ENCODE data around the gene INTS6L. TPM values are rescaled to one million over a fixed set of nuclear protein-coding genes. Genes with fewer than 3 reads are reported as not detected.
"Not testable (repeated sequence)": the region's sequence is repeated elsewhere in the genome, so short reads cannot be mapped to it uniquely, and the experiment has no call there.

Gene INTS6L
- total RNA-seq, 3 donors from 2014 or later (not counting 1 experiment from before 2014, with no cell fraction given): 24.0 to 30.2 (median 26.7) TPM

DNA sequence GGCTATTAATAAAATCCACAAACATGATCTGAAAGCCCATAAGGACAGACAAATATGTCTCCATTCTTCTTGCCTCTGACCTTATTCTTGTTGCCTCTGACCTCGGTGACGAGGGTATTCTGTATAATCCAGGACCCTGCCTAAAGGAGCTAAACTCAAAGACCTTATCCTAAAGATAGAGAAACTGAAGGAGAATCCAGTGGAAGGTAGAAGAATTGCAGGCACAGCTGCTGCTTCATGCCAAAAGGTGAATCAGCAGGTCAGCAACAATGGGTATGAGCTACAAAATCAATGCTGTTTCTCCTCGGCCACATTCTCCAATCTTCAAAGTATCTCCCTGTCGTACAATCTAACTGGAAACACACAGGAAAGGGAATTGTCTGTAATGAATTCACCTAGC lies 71.4 kb downstream of the INTS6L start:
- H3K4me3 Mint-ChIP-seq: no peak overlapping the region
- H3K27me3 ChIP-seq (ENCODE audit: control insufficient read depth, insufficient read depth, low read length): no peaks in the 10 kb centered on the region
- H3K4me1 Mint-ChIP-seq: no peaks in the 10 kb centered on the region
- H3K9me3 Mint-ChIP-seq: no peaks in the 10 kb centered on the region
- no peaks in the 10 kb centered on the region for H3K36me3 ChIP-seq (ENCODE audit: control insufficient read depth, insufficient read depth, low read length)
- intact Hi-C loops (cut with micrococcal nuclease): no loop called here
- no peak overlapping the region for H3K27ac ChIP-seq (ENCODE audit: low read length)
- H3K27me3 Mint-ChIP-seq (ENCODE audit: low read depth in 2 of 2): peaks cover 13 to 49% of the 10 kb centered on the region in 2 donors
- H3K27ac Mint-ChIP-seq: no peak overlapping the region
- H3K4me3 ChIP-seq (ENCODE audit: low read length): no peak overlapping the region
- TF ChIP-seq, protein P1, sequence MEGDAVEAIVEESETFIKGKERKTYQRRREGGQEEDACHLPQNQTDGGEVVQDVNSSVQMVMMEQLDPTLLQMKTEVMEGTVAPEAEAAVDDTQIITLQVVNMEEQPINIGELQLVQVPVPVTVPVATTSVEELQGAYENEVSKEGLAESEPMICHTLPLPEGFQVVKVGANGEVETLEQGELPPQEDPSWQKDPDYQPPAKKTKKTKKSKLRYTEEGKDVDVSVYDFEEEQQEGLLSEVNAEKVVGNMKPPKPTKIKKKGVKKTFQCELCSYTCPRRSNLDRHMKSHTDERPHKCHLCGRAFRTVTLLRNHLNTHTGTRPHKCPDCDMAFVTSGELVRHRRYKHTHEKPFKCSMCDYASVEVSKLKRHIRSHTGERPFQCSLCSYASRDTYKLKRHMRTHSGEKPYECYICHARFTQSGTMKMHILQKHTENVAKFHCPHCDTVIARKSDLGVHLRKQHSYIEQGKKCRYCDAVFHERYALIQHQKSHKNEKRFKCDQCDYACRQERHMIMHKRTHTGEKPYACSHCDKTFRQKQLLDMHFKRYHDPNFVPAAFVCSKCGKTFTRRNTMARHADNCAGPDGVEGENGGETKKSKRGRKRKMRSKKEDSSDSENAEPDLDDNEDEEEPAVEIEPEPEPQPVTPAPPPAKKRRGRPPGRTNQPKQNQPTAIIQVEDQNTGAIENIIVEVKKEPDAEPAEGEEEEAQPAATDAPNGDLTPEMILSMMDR (IDR thresholded peaks at IDR 0.05): no peak
- 91% methylated on average over 4 of the region's 4 CpGs for WGBS (ENCODE audit: insufficient coverage)
- no peaks in the 10 kb centered on the region for H3K36me3 Mint-ChIP-seq
- no peaks in the 10 kb centered on the region for H3K9me3 ChIP-seq (ENCODE audit: control insufficient read depth, insufficient read depth, low read length)
- DNase-seq (no peak), ATAC-seq (no peak)
- no peaks in the 10 kb centered on the region for H3K4me1 ChIP-seq (ENCODE audit: control insufficient read depth, insufficient read depth, low read length)

DNA sequence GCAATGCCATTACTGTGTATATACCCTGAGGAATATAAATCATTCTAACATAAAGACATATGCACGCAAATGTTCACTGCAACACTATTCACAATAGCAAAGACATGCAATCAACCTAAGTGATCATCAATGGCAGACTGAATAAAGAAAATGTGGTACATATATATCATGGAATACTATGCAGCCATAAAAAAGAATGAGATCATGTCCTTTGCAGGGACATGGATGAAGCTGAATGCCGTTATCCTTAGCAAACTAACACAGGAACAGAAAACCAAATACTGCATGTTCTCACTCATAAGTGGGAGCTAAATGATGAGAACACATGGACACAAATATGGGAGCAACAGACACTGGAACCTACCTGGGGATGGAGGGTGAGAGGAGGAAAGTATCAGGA lies 73.6 kb downstream of the INTS6L start:
- H3K4me1 Mint-ChIP-seq; intact Hi-C loops (cut with micrococcal nuclease); H3K4me3 ChIP-seq (ENCODE audit: low read length); H3K27ac ChIP-seq (ENCODE audit: low read length); H3K27ac Mint-ChIP-seq; ATAC-seq; H3K9me3 ChIP-seq (ENCODE audit: control insufficient read depth, insufficient read depth, low read length); H3K4me1 ChIP-seq (ENCODE audit: control insufficient read depth, insufficient read depth, low read length); H3K36me3 ChIP-seq (ENCODE audit: control insufficient read depth, insufficient read depth, low read length); H3K9me3 Mint-ChIP-seq; DNase-seq; H3K4me3 Mint-ChIP-seq; H3K27me3 ChIP-seq (ENCODE audit: control insufficient read depth, insufficient read depth, low read length); H3K36me3 Mint-ChIP-seq: not testable (repeated sequence)
- 100% methylated on average over 1 of the region's 2 CpGs for WGBS (ENCODE audit: insufficient coverage)
- H3K27me3 Mint-ChIP-seq (ENCODE audit: low read depth in 2 of 2): peaks cover 13 to 53% of the 10 kb centered on the region in 2 donors

DNA sequence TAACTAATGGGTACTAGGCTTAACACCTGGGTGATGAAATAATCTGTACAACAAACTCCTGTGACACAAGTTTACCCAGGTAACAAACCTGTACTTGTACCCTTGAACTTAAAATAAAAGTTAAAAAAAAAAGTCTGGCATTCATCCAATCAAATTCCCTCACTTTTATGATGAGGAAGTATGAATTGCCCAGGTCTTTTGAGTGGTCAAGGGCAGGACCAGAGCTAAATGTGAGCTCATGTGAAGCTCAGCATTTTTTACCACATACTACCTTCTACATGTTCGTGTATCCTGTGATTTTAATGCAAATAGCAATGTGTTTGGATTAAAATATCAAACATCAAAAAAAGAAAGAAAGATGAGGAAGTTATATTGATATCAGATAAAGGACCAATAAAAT lies 74.0 kb downstream of the INTS6L start:
- H3K4me1 ChIP-seq (ENCODE audit: control insufficient read depth, insufficient read depth, low read length); H3K9me3 Mint-ChIP-seq; H3K27ac ChIP-seq (ENCODE audit: low read length); intact Hi-C loops (cut with micrococcal nuclease); H3K4me3 Mint-ChIP-seq; H3K27ac Mint-ChIP-seq; ATAC-seq; H3K4me3 ChIP-seq (ENCODE audit: low read length); H3K27me3 ChIP-seq (ENCODE audit: control insufficient read depth, insufficient read depth, low read length); H3K4me1 Mint-ChIP-seq; H3K36me3 Mint-ChIP-seq; H3K9me3 ChIP-seq (ENCODE audit: control insufficient read depth, insufficient read depth, low read length); DNase-seq; H3K36me3 ChIP-seq (ENCODE audit: control insufficient read depth, insufficient read depth, low read length): not testable (repeated sequence)
- no CpG with 5 or more reads among the region's 1 CpG for WGBS (ENCODE audit: insufficient coverage)
- peaks cover 13 to 53% of the 10 kb centered on the region in 2 donors for H3K27me3 Mint-ChIP-seq (ENCODE audit: low read depth in 2 of 2)

DNA sequence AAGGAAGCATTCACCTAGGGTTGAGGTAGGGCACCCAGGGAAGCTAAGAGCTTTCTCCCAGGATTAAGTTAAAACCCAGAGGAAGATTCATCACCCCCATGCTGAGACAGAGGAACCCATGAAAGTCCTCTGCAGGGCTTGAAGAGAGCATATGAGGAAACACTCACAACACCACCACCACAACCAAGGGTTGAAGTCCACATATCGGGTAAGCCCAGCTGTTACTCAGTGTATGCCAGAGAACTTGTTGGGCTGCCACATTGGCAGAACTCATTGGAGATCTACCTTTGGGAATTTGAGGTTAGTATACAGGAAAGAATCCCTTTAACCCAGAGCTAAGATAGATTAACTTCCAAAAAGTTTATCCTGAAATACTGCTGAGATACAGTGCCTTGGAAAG lies 75.1 kb downstream of the INTS6L start:
- no CpG with 5 or more reads among the region's 1 CpG for WGBS (ENCODE audit: insufficient coverage)
- Mint-ChIP-seq H3K36me3 (no peaks in the 10 kb centered on the region), H3K27ac (no peak overlapping the region), H3K4me1 (no peaks in the 10 kb centered on the region), H3K4me3 (no peak overlapping the region), H3K9me3 (no peaks in the 10 kb centered on the region), H3K27me3 (ENCODE audit: low read depth in 2 of 2) (peaks cover 12 to 44% of the 10 kb centered on the region in 2 donors)
- no peaks in the 10 kb centered on the region for H3K36me3 ChIP-seq (ENCODE audit: control insufficient read depth, insufficient read depth, low read length)
- H3K4me3 ChIP-seq (ENCODE audit: low read length): no peak overlapping the region
- intact Hi-C loops (cut with micrococcal nuclease): no loop called here
- H3K27ac ChIP-seq (ENCODE audit: low read length): no peak overlapping the region
- no peaks in the 10 kb centered on the region for H3K27me3 ChIP-seq (ENCODE audit: control insufficient read depth, insufficient read depth, low read length)
- ATAC-seq: no peak
- no peaks in the 10 kb centered on the region for H3K4me1 ChIP-seq (ENCODE audit: control insufficient read depth, insufficient read depth, low read length)
- TF ChIP-seq, protein P1 (IDR thresholded peaks at IDR 0.05): no peak
- DNase-seq: no peak
- no peaks in the 10 kb centered on the region for H3K9me3 ChIP-seq (ENCODE audit: control insufficient read depth, insufficient read depth, low read length)

Data from natural killer cell (primary cell).